Measurements from ENCODE around the gene RB1. TPM values are rescaled to one million over a fixed set of nuclear protein-coding genes. Genes with fewer than 3 reads are reported as not detected.

The RB1 gene
- total RNA-seq, 1 experiment from 2014 or later = 36.7 TPM

- no peak for TF ChIP-seq ATF3 (IDR thresholded peaks at IDR 0.05)
- TF ChIP-seq YY1 (IDR thresholded peaks at IDR 0.05; ENCODE audit: extremely low read depth, insufficient replicate concordance, low read depth, low read length) = no peak
- no peak for TF ChIP-seq SP1 (IDR thresholded peaks at IDR 0.05; ENCODE audit: low read depth)
- TF ChIP-seq EZH2phosphoT487 (IDR thresholded peaks at IDR 0.05; ENCODE audit: borderline replicate concordance) = no peak
- no peak for TF ChIP-seq SRF (IDR thresholded peaks at IDR 0.05; ENCODE audit: low read depth)
These were observed 186.1 kb downstream of the RB1 start (continued) for GRCh38 chr13:48489666-48490065.

DNA sequence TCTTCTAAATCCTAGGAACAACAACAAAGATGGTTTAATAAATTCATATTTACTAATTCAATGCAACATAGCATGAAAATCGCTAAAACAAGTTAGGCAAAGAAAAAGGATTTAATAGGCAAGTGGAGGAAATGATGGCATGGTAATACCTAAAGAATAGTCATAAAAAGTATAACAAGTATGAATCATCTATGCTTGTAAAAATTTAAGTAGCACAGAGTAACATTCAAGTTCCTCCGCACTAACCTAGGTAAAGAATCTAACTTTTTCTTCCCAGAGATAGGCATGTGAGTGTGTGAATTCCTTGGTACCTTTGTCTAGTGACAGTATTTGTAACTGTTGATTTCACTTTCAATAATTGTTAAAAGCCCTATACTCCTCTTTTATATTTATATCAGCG lies 186.7 kb downstream of the RB1 start:
- intact Hi-C loops (cut with micrococcal nuclease) = no loop called here
- no peak overlapping the region for H3K4me3 ChIP-seq (replicated peaks in 1 of 2; ENCODE audit: low read depth in 1 of 2, low read length in 2 of 2)
- no TSS peak for BruUV-seq (replicated peaks)
- H2AFZ ChIP-seq (ENCODE audit: low read depth, low read length, poor library complexity, severe bottlenecking) = no peak overlapping the region
- H3K27me3 ChIP-seq (ENCODE audit: insufficient read depth, low read length) = no peaks in the 10 kb centered on the region
- ChIA-PET POLR2A (no interaction called here), CTCF (no interaction called here), RAD21 (ENCODE audit: low non-redundant PET in 1 of 2, low total read pairs in 2 of 2, uncharacterized antibody in 2 of 2, unreplicated experiment in 2 of 2) (no interaction called here)
- no peaks in the 10 kb centered on the region for H3K4me1 ChIP-seq (ENCODE audit: control insufficient read depth in 1 of 2, insufficient read depth in 2 of 2, low read length in 2 of 2)
- ATAC-seq (no peak), DNase-seq (ENCODE audit: low read depth, low spot score) (no peak)
- H3K36me3 ChIP-seq (ENCODE audit: control insufficient read depth in 1 of 2, insufficient read depth in 2 of 2, low read length in 2 of 2) = no peaks in the 10 kb centered on the region
- no peaks in the 10 kb centered on the region for H4K20me1 ChIP-seq (ENCODE audit: insufficient read depth)
- H3K9ac ChIP-seq (ENCODE audit: low read length) = no peak overlapping the region
- TF ChIP-seq REST (IDR thresholded peaks at IDR 0.05; ENCODE audit: low read depth) (no peak), SIN3A (IDR thresholded peaks at IDR 0.05; ENCODE audit: low read depth) (no peak), EZH2 (IDR thresholded peaks at IDR 0.05) (no peak), TCF7L2 (IDR thresholded peaks at IDR 0.05; ENCODE audit: borderline replicate concordance, extremely low read depth, insufficient read depth, insufficient read length) (no peak), FOSL1 (IDR thresholded peaks at IDR 0.05; ENCODE audit: low read depth) (no peak), POLR2A (IDR thresholded peaks at IDR 0.05; ENCODE audit: borderline replicate concordance, extremely low read depth, insufficient read depth, insufficient read length) (no peak), ZFX (IDR thresholded peaks at IDR 0.05) (no peak), SRF (IDR thresholded peaks at IDR 0.05; ENCODE audit: low read depth) (no peak), SP1 (IDR thresholded peaks at IDR 0.05; ENCODE audit: low read depth) (no peak), YY1 (IDR thresholded peaks at IDR 0.05; ENCODE audit: extremely low read depth, insufficient replicate concordance, low read depth, low read length) (no peak), ELF1 (IDR thresholded peaks at IDR 0.05; ENCODE audit: borderline replicate concordance, low read depth) (no peak)
- TF ChIP-seq, protein P1, sequence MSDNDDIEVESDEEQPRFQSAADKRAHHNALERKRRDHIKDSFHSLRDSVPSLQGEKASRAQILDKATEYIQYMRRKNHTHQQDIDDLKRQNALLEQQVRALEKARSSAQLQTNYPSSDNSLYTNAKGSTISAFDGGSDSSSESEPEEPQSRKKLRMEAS (IDR thresholded peaks at IDR 0.05) = no peak
- no peaks in the 10 kb centered on the region for H3K9me2 ChIP-seq (ENCODE audit: insufficient read depth)
- no peaks in the 10 kb centered on the region for H3K79me2 ChIP-seq (ENCODE audit: insufficient read depth, low read length)
- H3K4me2 ChIP-seq (ENCODE audit: low read length) = no peak overlapping the region
- H3K27ac ChIP-seq (ENCODE audit: low read depth, low read length) = no peak overlapping the region
- no peaks in the 10 kb centered on the region for H3K9me3 ChIP-seq (ENCODE audit: control insufficient read depth in 1 of 2, insufficient read depth in 1 of 2, low read depth in 1 of 2, low read length in 2 of 2)
